Nephron progenitor cell (in vitro differentiated cells): ENCODE results near the gene ZER1.
A peak's percentile ranks its signal among the peaks of the same experiment; 100 is the strongest.
"Not testable (repeated sequence)": the region's sequence is repeated elsewhere in the genome, so short reads cannot be mapped to it uniquely, and the experiment has no call there.

Experiments
- DNase-seq: peaks from one replicate; pipeline ENCODE4 v3.0.0; 2021
- H3K27ac Mint-ChIP-seq: 2 replicates; pipeline ENCODE4 v1.8.0; 2021; ENCODE audit warnings: mild to moderate bottlenecking, moderate library complexity, mixed read lengths
- H3K27me3 Mint-ChIP-seq: 2 replicates; pipeline ENCODE4 v1.8.0; 2021; ENCODE audit warnings: mild to moderate bottlenecking, low read depth, mixed read lengths; ENCODE audit not compliant: poor library complexity
- H3K36me3 Mint-ChIP-seq: 2 replicates; pipeline ENCODE4 v1.8.0; 2021; ENCODE audit warnings: low read depth, mixed read lengths
- H3K4me1 Mint-ChIP-seq: 2 replicates; pipeline ENCODE4 v1.8.0; 2021; ENCODE audit warnings: mixed read lengths
- H3K4me3 Mint-ChIP-seq: 2 replicates; pipeline ENCODE4 v1.8.0; 2021; ENCODE audit warnings: mild to moderate bottlenecking, moderate library complexity, mixed read lengths
- H3K9me3 Mint-ChIP-seq: 2 replicates; pipeline ENCODE4 v1.8.0; 2021; ENCODE audit warnings: mild to moderate bottlenecking, moderate library complexity, mixed read lengths
- TF ChIP-seq, protein P1 (sequence below): fragments of 200-600 bp; sonication (generic); IDR thresholded peaks from 2 replicates; pipeline ENCODE4 v1.5.0; 2021; ENCODE audit warnings: antibody characterized with exemption

ZER1 gene

DNA sequence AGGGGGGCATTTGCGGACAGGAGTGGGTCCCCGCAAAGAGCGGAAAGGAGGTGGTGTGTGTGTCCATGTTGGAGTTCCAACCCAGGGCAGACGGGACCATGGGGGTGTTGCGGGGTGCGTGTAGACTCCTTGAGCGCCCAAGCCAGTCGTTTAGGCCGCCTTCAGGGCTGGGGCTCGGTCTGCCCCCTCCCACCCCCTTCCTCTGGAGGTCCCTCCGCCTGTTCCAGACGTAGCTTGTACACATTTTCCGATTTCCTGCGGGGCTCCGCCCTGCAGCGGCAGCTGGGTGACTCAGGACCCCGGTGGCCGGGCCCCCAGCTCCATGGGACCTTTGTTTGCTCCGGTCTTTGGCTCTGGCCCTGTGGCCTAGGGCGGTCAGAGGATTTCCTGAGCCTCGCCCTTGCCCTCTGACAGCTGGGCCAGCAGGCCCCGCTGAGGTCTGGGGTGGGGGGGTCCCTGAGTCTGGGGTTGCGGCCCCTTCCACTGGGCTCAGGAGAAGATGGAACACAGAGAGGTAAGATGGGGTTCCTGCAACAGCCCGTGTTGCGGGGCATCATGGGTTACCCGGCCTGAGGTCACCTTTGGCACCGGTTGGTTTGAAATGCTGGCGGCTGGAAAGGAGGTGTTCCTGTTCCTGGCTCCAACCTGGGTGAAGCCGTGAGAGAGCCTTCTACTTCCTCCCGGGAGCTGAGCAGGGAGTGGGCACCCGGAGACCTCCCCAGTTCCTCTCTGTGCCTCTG is 67.9 kb downstream of the ZER1 start:
- no peaks in the 10 kb centered on the region for H3K36me3 Mint-ChIP-seq
- H3K9me3 Mint-ChIP-seq, result no peaks in the 10 kb centered on the region
- TF ChIP-seq, protein P1, sequence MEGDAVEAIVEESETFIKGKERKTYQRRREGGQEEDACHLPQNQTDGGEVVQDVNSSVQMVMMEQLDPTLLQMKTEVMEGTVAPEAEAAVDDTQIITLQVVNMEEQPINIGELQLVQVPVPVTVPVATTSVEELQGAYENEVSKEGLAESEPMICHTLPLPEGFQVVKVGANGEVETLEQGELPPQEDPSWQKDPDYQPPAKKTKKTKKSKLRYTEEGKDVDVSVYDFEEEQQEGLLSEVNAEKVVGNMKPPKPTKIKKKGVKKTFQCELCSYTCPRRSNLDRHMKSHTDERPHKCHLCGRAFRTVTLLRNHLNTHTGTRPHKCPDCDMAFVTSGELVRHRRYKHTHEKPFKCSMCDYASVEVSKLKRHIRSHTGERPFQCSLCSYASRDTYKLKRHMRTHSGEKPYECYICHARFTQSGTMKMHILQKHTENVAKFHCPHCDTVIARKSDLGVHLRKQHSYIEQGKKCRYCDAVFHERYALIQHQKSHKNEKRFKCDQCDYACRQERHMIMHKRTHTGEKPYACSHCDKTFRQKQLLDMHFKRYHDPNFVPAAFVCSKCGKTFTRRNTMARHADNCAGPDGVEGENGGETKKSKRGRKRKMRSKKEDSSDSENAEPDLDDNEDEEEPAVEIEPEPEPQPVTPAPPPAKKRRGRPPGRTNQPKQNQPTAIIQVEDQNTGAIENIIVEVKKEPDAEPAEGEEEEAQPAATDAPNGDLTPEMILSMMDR, result no peak
- no peak for DNase-seq
- peaks cover 3% of the 10 kb centered on the region for H3K27me3 Mint-ChIP-seq
- H3K4me1 Mint-ChIP-seq, result peaks cover 12% of the 10 kb centered on the region
- H3K4me3 Mint-ChIP-seq, result peak overlapping the region; percentile 87
- no peak overlapping the region for H3K27ac Mint-ChIP-seq

DNA sequence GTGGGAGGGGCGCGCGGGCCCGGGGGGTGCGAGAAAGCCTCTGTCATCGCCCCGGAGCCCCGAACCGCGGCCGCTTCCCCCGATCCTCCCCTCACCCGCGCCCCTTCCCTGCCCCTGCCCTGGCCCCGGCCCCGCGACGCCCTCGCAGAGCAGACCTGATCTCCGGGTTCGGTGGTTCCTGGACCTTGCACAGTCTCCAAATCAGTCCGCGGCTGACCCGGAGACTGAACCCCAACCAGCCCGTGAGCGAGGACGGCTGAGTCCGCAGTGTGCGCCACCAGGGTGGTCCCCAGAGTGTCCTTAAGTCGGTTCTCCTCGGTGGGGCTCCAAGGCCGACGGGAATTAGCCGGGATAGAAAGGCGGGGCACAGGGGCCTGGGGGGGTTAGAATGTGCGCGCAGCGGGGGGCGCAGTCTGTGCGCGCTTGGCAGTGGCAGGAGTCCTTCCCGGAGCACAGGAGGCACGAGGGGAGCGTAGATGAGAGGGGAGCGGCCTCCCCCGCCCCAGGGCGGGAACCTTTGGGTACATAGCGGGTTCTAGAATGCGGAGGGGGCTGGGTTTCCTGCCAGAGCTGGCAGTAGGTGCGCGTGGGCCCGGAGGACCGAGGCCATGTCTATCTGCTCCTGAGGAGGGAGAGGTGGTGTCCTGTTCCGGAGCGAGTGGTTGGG is 68.6 kb downstream of the ZER1 start:
- H3K4me1 Mint-ChIP-seq, result peaks cover 12% of the 10 kb centered on the region
- peak; percentile 59 for DNase-seq
- H3K27me3 Mint-ChIP-seq, result peaks cover 3% of the 10 kb centered on the region
- H3K27ac Mint-ChIP-seq, result peak overlapping the region; percentile 48
- TF ChIP-seq, protein P1, result no peak
- peak overlapping the region; percentile 87 for H3K4me3 Mint-ChIP-seq
- no peaks in the 10 kb centered on the region for H3K9me3 Mint-ChIP-seq
- H3K36me3 Mint-ChIP-seq, result no peaks in the 10 kb centered on the region

DNA sequence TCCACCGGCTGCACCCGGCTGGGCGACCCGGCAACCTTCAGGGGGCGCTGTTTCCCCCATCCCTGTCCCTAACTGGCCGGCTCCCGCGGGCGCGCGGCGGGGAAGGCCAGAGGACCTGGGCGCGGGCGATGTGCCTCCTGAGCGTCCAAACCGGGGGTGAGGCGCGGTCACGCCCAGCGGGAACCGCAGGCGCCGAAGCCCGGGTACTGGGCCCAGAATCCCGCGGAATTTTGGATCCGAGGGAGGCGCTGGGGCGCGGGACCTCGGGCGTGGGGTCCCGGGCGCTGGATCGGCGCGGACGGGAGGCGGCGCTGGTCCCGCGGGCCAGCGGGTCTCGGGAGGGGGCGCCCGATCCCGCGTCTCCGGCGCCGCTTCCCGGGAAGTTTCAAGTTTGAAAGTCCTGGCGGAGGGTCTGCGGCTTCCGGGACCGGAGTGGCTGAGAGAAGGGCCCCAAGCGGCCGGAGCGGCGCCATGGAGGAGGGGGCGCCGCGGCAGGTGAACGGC is 69.2 kb downstream of the ZER1 start, which contains the start of gene PKN3:
TSS of gene PKN3 (plus strand) at position 59 of the 504 bp plus-strand sequence. CDS start at position 472, 413 bp downstream.
- Mint-ChIP-seq H3K9me3 (no peaks in the 10 kb centered on the region), H3K36me3 (peaks cover 3% of the 10 kb centered on the region), H3K4me1 (peaks cover 12% of the 10 kb centered on the region), H3K27ac (peak within 1 kb of the TSS; percentile 48), H3K4me3 (peak within 1 kb of the TSS; percentile 87), H3K27me3 (peaks cover 3% of the 10 kb centered on the region)
- TF ChIP-seq, protein P1, result peak; percentile 91
- DNase-seq, result peak; percentile 98

DNA sequence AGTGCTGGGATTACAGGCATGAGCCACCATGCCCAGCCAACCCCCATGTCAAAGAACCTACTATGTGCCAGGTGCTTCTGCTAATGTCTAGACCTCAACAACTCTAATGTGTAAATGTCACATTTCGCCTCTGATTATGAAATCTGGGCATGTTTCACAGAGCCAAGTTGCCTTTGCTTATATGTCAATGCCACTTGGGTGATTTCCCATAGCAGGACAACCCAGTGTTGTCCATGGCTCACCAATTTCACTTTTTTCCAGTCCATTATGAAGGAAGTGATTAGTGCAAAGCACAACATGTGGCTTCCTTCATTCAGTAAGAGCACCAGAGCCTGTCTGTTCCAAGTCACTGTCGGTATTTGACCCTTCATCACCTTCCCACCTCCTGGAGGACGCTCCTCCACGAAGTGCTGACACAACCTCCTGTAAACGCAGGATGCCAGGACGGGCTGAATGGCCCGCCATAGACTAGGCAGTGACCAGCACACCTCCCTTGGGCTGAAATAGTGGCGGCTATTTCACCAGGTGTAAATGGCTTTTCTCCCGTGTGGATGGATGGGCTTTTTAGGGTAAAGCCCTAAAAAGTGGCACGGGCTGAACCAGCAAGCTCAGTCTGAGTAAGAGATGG is 70.4 kb downstream of the ZER1 start:
- TF ChIP-seq, protein P1, result no peak
- Mint-ChIP-seq H3K4me3 (peak overlapping the region; percentile 87), H3K36me3 (peaks cover 14% of the 10 kb centered on the region), H3K27ac (peak overlapping the region; percentile 43), H3K4me1 (peaks cover 12% of the 10 kb centered on the region), H3K27me3 (peaks cover 3% of the 10 kb centered on the region), H3K9me3 (no peaks in the 10 kb centered on the region)
- DNase-seq, result no peak

DNA sequence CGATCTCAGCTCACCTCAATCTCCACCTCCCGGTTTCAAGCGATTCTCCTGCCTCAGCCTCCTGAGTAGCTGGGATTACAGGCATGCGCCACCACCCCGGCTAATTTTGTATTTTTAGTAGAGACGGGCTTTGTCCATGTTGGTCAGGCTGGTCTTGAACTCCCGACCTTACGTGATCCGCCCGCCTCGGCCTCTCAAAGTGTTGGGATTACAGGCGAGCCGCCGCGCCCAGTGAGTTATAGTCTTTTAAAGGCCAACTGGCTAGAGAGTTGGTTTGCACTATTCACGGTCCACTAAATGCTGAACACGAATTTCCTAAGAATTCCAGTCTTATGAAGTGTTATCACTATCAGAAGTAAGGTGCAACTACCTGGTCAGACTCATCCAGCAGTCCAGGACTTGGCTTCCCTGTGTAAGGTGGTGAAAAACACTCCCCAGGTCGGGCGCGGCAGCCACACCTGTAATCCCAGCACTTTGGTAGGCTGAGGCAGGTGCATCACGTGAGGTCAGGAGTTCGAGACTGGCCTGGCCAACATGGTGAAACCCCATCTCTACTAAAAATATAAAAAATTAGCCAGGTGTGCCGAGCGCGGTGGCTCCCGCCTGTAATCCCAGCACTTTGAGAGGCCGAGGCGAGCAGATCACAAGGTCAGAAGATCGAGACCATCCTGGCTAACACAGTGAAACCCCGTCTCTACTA is 72.5 kb downstream of the ZER1 start:
- H3K4me1 Mint-ChIP-seq, result peaks cover 12% of the 10 kb centered on the region
- H3K36me3 Mint-ChIP-seq, result peaks cover 29% of the 10 kb centered on the region
- not testable (repeated sequence) for H3K27ac Mint-ChIP-seq, DNase-seq, H3K9me3 Mint-ChIP-seq, H3K27me3 Mint-ChIP-seq, H3K4me3 Mint-ChIP-seq
